Psoas muscle (tissue), 8 donors: ENCODE measurements around the gene PPP2R2C. TPM values are rescaled to one million over a fixed set of nuclear protein-coding genes. Genes with fewer than 3 reads are reported as not detected.

Source experiments
- ATAC-seq, 4 donors: fragments of 200-7000 bp; cut with Tn5 transposase; one replicate each; pipeline ENCODE4 v1.9.1; 2020; ENCODE audit warnings: moderate library complexity in 3 of 4, mild to moderate bottlenecking in 2 of 4
- DNase-seq, 2 donors: peaks; one replicate each; pipeline ENCODE4 v3.0.0-alpha.2; 2020
- H3K27ac ChIP-seq: fragments of 200-600 bp; one replicate; pipeline ENCODE4 v1.8.0; 2022
- H3K27me3 ChIP-seq, 3 donors: fragments of 200-600 bp in 1 of 3; one replicate each; pipeline versions ENCODE4 v1.6.1 to v1.8.0; 2013 to 2022; ENCODE audit warnings: low read length in 2 of 3, mild to moderate bottlenecking in 2 of 3, moderate library complexity in 1 of 3; ENCODE audit not compliant: insufficient read depth in 3 of 3
- H3K36me3 ChIP-seq, 2 donors: fragments of 200-600 bp in 1 of 2; one replicate each; pipeline versions ENCODE4 v1.6.1 to v1.8.0; 2013 to 2022; ENCODE audit warnings: low read depth in 1 of 2, mild to moderate bottlenecking in 1 of 2, moderate library complexity in 1 of 2; ENCODE audit not compliant: insufficient read depth in 1 of 2
- H3K4me1 ChIP-seq: fragments of 200-600 bp; one replicate; pipeline ENCODE4 v1.8.0; 2022
- H3K4me3 ChIP-seq: fragments of 200-600 bp; one replicate; pipeline ENCODE4 v1.8.0; 2022; ENCODE audit warnings: mild to moderate bottlenecking
- H3K9me3 ChIP-seq: fragments of 200-600 bp; one replicate; pipeline ENCODE4 v1.8.0; 2022
- CTCF ChIP-seq: fragments of 200-600 bp; IDR thresholded peaks from one replicate; pipeline ENCODE4 v1.8.0; 2022; ENCODE audit warnings: antibody characterized with exemption
- WGBS, 3 donors: extraction: QIAGEN DNeasy Blood & Tissue Kit; methylation state at CpG; one replicate each; pipeline versions ENCODE4 v1.1.6 to v1.1.7; 2013; 5-methylcytosine and 5-hydroxymethylcytosine counted together
- intact Hi-C, 2 donors: fragments of 100-400 bp; cut with DNase I; formaldehyde crosslinking; loops; one replicate each; pipeline versions ENCODE4 v1.11.0 to v1.14.2; 2022
- polyA plus RNA-seq, 3 donors: library from polyadenylated mRNA; stranded (reverse); fragments of 200-250 nt; gene quantifications; one replicate each; pipeline ENCODE4 v1.2.3, GENCODE V29; 2013
- total RNA-seq, 4 donors: library from RNA; stranded (reverse); fragmentation: NEBNext Ultra II Directional in 2 of 4; extraction: Animal tissue kit (Norgen Biotek cat#: 25700) in 2 of 4; gene quantifications; one replicate each; pipeline versions ENCODE4 v1.2.1 to v1.2.4, GENCODE V29; 2021 to 2023
- donor health status: healthy with polysubstance abuse.
- donor health status: DM: no; HTN: no; CAD: no; lungs with moderate emphysema.
- donor health status: Bipolar disorder and iron deficiency.
- donor health status: healthy.
- donor health status: DM: yes; HTN: yes; CAD: no.
- donor health status: DM: no; HTN: no; CAD: no.
- donor health status: DM: no; HTN: no; CAD: no.
- donor health status: DM: yes; HTN: yes; CAD: no.

Gene PPP2R2C
- total and polyA plus RNA-seq, 7 donors, result 0.08 to 3.2 (median 1.2) TPM

- intact Hi-C loops, result no loop called here
- Histone ChIP-seq H3K27ac (no peak overlapping the region), H3K27me3 (peaks cover 0 to 58% (median 5%) of the 10 kb centered on the region in 3 donors), H3K4me3 (no peak overlapping the region), H3K36me3 (no peaks in the 10 kb centered on the region), H3K4me1 (no peaks in the 10 kb centered on the region), H3K9me3 (no peaks in the 10 kb centered on the region)
- WGBS, 3 donors, result 17 to 18% (median 17%) methylated on average over 22 of the region's 22 CpGs
- no peak for DNase-seq
- no peak for TF ChIP-seq CTCF
- ATAC-seq, result no peak
Measured at GRCh38 chr4:6446538-6447451, 25.6 kb downstream of the PPP2R2C start.

GRCh38 chr4:6446130-6446482 lies 26.3 kb downstream of the PPP2R2C start:
- H3K27me3 ChIP-seq, result peaks cover 0 to 63% (median 11%) of the 10 kb centered on the region in 3 donors
- 72 to 79% (median 76%) methylated on average over 14 of the region's 14 CpGs for WGBS, 3 donors
- intact Hi-C loops, result no loop called here

GRCh38 chr4:6445403-6446129 lies 26.8 kb downstream of the PPP2R2C start:
- intact Hi-C loops, result no loop called here
- Histone ChIP-seq H3K4me1 (no peaks in the 10 kb centered on the region), H3K9me3 (peaks cover 4% of the 10 kb centered on the region), H3K4me3 (no peak overlapping the region), H3K36me3 (no peaks in the 10 kb centered on the region), H3K27me3 (peaks cover 0 to 59% (median 11%) of the 10 kb centered on the region in 3 donors), H3K27ac (no peak overlapping the region)
- 68 to 85% (median 76%) methylated on average over 5 of the region's 5 CpGs for WGBS, 3 donors
- DNase-seq, result no peak
- ATAC-seq, result no peak
- no peak for TF ChIP-seq CTCF

More at GRCh38 chr4:6446130-6446482, 26.3 kb downstream of the PPP2R2C start:
- Histone ChIP-seq H3K27ac (no peak overlapping the region), H3K36me3 (no peaks in the 10 kb centered on the region), H3K9me3 (peaks cover under 1% of the 10 kb centered on the region), H3K4me3 (no peak overlapping the region), H3K4me1 (no peaks in the 10 kb centered on the region)
- ATAC-seq, result no peak
- no peak for DNase-seq
- TF ChIP-seq CTCF, result no peak

GRCh38 chr4:6444582-6444981 lies 27.8 kb downstream of the PPP2R2C start:
- no peaks in the 10 kb centered on the region for H3K36me3 ChIP-seq
- H3K9me3 ChIP-seq, result peaks cover 4% of the 10 kb centered on the region
- intact Hi-C loops, result no loop called here
- TF ChIP-seq CTCF, result no peak
- 62 to 72% (median 71%) methylated on average over 6 of the region's 6 CpGs for WGBS, 3 donors
- no peak for ATAC-seq
- peaks cover 0 to 50% (median 10%) of the 10 kb centered on the region in 3 donors for H3K27me3 ChIP-seq
- no peak overlapping the region for H3K4me3 ChIP-seq
- no peak for DNase-seq
- H3K27ac ChIP-seq, result no peak overlapping the region
- H3K4me1 ChIP-seq, result no peaks in the 10 kb centered on the region
